GM12878 (cell line): Measurements from ENCODE around the gene SLX9. TPM values are rescaled to one million over a fixed set of nuclear protein-coding genes. Genes with fewer than 3 reads are reported as not detected.

Experiments
- CBX3 ChIP-seq: fragments of 200-600 bp; sonication (generic); IDR thresholded peaks from 2 replicates; pipeline ENCODE4 v1.6.1; 2016; ENCODE audit warnings: low read depth, borderline replicate concordance
- E4F1 ChIP-seq: fragments of 450-650 bp; IDR thresholded peaks from 2 replicates; pipeline ENCODE4 v1.6.1; 2018; ENCODE audit warnings: borderline replicate concordance, mild to moderate bottlenecking; ENCODE audit not compliant: partially characterized antibody
- ETV6 ChIP-seq, 2 experiments: fragments of 450-650 bp in 1 of 2; IDR thresholded peaks in 1 of 2; conservative IDR thresholded peaks in 1 of 2; 2 replicates each; pipeline ENCODE4 v1.6.1; 2014; ENCODE audit warnings: antibody characterized with exemption in 1 of 2, borderline replicate concordance in 1 of 2, low read depth in 1 of 2, mild to moderate bottlenecking in 1 of 2, moderate library complexity in 1 of 2
- KDM1A ChIP-seq: fragments of 200-600 bp; sonication (generic); IDR thresholded peaks from 2 replicates; pipeline ENCODE4 v1.6.1; 2016; ENCODE audit warnings: borderline replicate concordance
- PBX3 ChIP-seq: IDR thresholded peaks from 2 replicates; pipeline ENCODE4 v1.6.1; 2011; ENCODE audit warnings: mild to moderate bottlenecking, low read depth, low read length, moderate library complexity; ENCODE audit not compliant: insufficient replicate concordance
- POU2F2 ChIP-seq: IDR thresholded peaks from 3 replicates; pipeline ENCODE4 v1.6.1; 2011; ENCODE audit warnings: low read depth, mild to moderate bottlenecking, low read length, borderline replicate concordance
- RAD21 ChIP-seq: IDR thresholded peaks from 2 replicates; pipeline ENCODE4 v1.6.1; 2011; ENCODE audit warnings: mild to moderate bottlenecking, low read depth, low read length, moderate library complexity; ENCODE audit not compliant: insufficient read depth
- TCF3 ChIP-seq: IDR thresholded peaks from 2 replicates; pipeline ENCODE4 v1.6.1; 2012; ENCODE audit warnings: low read depth, mild to moderate bottlenecking, low read length, borderline replicate concordance; ENCODE audit not compliant: insufficient read depth
- ZNF207 ChIP-seq: fragments of 450-650 bp; IDR thresholded peaks from 2 replicates; pipeline ENCODE4 v1.6.1; 2014; ENCODE audit warnings: antibody characterized with exemption, mild to moderate bottlenecking, borderline replicate concordance
- polyA plus RNA-seq, 11 experiments: library from polyadenylated mRNA; depleted of rRNA in 4 of 11; unstranded in 6 of 11; stranded (reverse) in 5 of 11; fragments of >200 nt; fragmentation: Nextera tagmentation in 4 of 11; fragmentation: Illumina TruSeq in 1 of 11; extraction: Ambion mirVana in 4 of 11; extraction: Trizol in 1 of 11; gene quantifications; 1 replicate in 1 of 11; 2 replicates in 10 of 11; pipeline versions ENCODE4 v1.2.1 to v1.2.3, GENCODE V29; 2011 to 2016; ENCODE audit warnings: inconsistent platforms in 2 of 11, missing spikeins in 2 of 11, low read depth in 1 of 11
- total RNA-seq, 4 experiments: library from RNA; depleted of rRNA in 3 of 4; stranded (reverse); fragments of >200 nt in 3 of 4; fragmentation: Illumina TruSeq in 1 of 4; extraction: Trizol in 1 of 4; gene quantifications; 2 replicates each; pipeline versions ENCODE4 v1.2.1 to v1.2.3, GENCODE V29; 2013 to 2021
- TF ChIP-seq, protein P1 (sequence below), 3 experiments: IDR thresholded peaks in 2 of 3; conservative IDR thresholded peaks in 1 of 3; 2 replicates each; pipeline ENCODE4 v1.5.1; 2011; ENCODE audit warnings: low read depth in 3 of 3, low read length in 3 of 3, mild to moderate bottlenecking in 3 of 3, control low read depth in 2 of 3, moderate library complexity in 2 of 3, inconsistent platforms in 1 of 3, mixed read lengths in 1 of 3; ENCODE audit not compliant: control insufficient read depth in 2 of 3, insufficient read depth in 1 of 3; ENCODE audit errors: extremely low read depth in 1 of 3
- TF ChIP-seq, protein P2 (sequence below): fragments of 450-650 bp; IDR thresholded peaks from 2 replicates; pipeline ENCODE4 v1.6.1; 2017; ENCODE audit warnings: borderline replicate concordance
- TF ChIP-seq, protein P3 (sequence below): fragments of 450-650 bp; formaldehyde crosslinking; IDR thresholded peaks from 2 replicates; pipeline ENCODE4 v1.4.0; 2022; ENCODE audit warnings: mild to moderate bottlenecking, moderate library complexity
- TF ChIP-seq, protein P4 (sequence below): fragments of 450-650 bp; formaldehyde crosslinking; IDR thresholded peaks from 2 replicates; pipeline ENCODE4 v1.4.0; 2020; ENCODE audit warnings: mild to moderate bottlenecking, moderate library complexity

SLX9 gene
- total and polyA plus RNA-seq, 10 of the 15 experiments (the other 5 are each of a cell fraction or from before 2014, with no cell fraction given) = 0.69 to 81.3 (median 33.9) TPM

GRCh38 chr21:45019887-45020537 lies 80.2 kb downstream of the SLX9 start (continued):
- TF ChIP-seq, protein P1, sequence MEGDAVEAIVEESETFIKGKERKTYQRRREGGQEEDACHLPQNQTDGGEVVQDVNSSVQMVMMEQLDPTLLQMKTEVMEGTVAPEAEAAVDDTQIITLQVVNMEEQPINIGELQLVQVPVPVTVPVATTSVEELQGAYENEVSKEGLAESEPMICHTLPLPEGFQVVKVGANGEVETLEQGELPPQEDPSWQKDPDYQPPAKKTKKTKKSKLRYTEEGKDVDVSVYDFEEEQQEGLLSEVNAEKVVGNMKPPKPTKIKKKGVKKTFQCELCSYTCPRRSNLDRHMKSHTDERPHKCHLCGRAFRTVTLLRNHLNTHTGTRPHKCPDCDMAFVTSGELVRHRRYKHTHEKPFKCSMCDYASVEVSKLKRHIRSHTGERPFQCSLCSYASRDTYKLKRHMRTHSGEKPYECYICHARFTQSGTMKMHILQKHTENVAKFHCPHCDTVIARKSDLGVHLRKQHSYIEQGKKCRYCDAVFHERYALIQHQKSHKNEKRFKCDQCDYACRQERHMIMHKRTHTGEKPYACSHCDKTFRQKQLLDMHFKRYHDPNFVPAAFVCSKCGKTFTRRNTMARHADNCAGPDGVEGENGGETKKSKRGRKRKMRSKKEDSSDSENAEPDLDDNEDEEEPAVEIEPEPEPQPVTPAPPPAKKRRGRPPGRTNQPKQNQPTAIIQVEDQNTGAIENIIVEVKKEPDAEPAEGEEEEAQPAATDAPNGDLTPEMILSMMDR (IDR thresholded peaks at IDR 0.05 in 2 of 3, conservative IDR thresholded peaks at IDR 0.05 in 1 of 3; ENCODE audit: control insufficient read depth in 2 of 3, extremely low read depth in 1 of 3, insufficient read depth in 1 of 3, low read depth in 3 of 3, low read length in 3 of 3) = no peak
- TF ChIP-seq, protein P2, sequence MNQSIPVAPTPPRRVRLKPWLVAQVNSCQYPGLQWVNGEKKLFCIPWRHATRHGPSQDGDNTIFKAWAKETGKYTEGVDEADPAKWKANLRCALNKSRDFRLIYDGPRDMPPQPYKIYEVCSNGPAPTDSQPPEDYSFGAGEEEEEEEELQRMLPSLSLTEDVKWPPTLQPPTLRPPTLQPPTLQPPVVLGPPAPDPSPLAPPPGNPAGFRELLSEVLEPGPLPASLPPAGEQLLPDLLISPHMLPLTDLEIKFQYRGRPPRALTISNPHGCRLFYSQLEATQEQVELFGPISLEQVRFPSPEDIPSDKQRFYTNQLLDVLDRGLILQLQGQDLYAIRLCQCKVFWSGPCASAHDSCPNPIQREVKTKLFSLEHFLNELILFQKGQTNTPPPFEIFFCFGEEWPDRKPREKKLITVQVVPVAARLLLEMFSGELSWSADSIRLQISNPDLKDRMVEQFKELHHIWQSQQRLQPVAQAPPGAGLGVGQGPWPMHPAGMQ = no peak
- TF ChIP-seq POU2F2 (no peak), ETV6 (conservative IDR thresholded peaks at IDR 0.05 in 1 of 2, IDR thresholded peaks at IDR 0.05 in 1 of 2; ENCODE audit: borderline replicate concordance in 1 of 2, low read depth in 1 of 2) (no peak), ZNF207 (no peak), KDM1A (no peak), RAD21 (no peak), PBX3 (no peak), E4F1 (no peak), TCF3 (no peak), CBX3 (no peak)
- TF ChIP-seq, protein P3, sequence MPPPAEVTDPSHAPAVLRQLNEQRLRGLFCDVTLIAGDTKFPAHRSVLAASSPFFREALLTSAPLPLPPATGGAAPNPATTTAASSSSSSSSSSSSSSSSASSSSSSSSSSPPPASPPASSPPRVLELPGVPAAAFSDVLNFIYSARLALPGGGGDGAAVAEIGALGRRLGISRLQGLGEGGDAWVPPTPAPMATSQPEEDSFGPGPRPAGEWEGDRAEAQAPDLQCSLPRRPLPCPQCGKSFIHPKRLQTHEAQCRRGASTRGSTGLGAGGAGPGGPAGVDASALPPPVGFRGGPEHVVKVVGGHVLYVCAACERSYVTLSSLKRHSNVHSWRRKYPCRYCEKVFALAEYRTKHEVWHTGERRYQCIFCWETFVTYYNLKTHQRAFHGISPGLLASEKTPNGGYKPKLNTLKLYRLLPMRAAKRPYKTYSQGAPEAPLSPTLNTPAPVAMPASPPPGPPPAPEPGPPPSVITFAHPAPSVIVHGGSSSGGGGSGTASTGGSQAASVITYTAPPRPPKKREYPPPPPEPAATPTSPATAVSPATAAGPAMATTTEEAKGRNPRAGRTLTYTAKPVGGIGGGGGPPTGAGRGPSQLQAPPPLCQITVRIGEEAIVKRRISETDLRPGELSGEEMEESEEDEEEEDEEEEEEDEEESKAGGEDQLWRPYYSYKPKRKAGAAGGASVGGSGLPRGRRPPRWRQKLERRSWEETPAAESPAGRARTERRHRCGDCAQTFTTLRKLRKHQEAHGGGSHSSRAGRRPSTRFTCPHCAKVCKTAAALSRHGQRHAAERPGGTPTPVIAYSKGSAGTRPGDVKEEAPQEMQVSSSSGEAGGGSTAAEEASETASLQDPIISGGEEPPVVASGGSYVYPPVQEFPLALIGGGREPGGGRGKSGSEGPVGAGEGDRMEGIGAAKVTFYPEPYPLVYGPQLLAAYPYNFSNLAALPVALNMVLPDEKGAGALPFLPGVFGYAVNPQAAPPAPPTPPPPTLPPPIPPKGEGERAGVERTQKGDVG = no peak
- TF ChIP-seq, protein P4, sequence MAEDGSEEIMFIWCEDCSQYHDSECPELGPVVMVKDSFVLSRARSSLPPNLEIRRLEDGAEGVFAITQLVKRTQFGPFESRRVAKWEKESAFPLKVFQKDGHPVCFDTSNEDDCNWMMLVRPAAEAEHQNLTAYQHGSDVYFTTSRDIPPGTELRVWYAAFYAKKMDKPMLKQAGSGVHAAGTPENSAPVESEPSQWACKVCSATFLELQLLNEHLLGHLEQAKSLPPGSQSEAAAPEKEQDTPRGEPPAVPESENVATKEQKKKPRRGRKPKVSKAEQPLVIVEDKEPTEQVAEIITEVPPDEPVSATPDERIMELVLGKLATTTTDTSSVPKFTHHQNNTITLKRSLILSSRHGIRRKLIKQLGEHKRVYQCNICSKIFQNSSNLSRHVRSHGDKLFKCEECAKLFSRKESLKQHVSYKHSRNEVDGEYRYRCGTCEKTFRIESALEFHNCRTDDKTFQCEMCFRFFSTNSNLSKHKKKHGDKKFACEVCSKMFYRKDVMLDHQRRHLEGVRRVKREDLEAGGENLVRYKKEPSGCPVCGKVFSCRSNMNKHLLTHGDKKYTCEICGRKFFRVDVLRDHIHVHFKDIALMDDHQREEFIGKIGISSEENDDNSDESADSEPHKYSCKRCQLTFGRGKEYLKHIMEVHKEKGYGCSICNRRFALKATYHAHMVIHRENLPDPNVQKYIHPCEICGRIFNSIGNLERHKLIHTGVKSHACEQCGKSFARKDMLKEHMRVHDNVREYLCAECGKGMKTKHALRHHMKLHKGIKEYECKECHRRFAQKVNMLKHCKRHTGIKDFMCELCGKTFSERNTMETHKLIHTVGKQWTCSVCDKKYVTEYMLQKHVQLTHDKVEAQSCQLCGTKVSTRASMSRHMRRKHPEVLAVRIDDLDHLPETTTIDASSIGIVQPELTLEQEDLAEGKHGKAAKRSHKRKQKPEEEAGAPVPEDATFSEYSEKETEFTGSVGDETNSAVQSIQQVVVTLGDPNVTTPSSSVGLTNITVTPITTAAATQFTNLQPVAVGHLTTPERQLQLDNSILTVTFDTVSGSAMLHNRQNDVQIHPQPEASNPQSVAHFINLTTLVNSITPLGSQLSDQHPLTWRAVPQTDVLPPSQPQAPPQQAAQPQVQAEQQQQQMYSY (CRISPR knock-in tag) = no peak
